ENCODE data around the gene JMJD8.

GRCh38 chr16:631808-632358 lies 52.3 kb downstream of the JMJD8 start:
- TF ChIP-seq CTCF (IDR thresholded peaks at IDR 0.05 in 2 of 3, conservative IDR thresholded peaks at IDR 0.05 in 1 of 3; ENCODE audit: insufficient read depth in 2 of 3, low read depth in 1 of 3, low read length in 3 of 3) (no peak), LARP7 (IDR thresholded peaks at IDR 0.05) (no peak), TCF7 (IDR thresholded peaks at IDR 0.05; ENCODE audit: borderline replicate concordance) (no peak), NR3C1 (CRISPR knock-in tag; IDR thresholded peaks at IDR 0.05) (no peak)

Data from K562 (cell line).